Panc1 (cell line): ENCODE results near the gene GBP4.

Experiments used
- CTCF ChIP-seq: fragments of 450-650 bp; IDR thresholded peaks from 2 replicates; pipeline ENCODE4 v1.5.1; 2017; ENCODE audit warnings: mild to moderate bottlenecking
- POLR2AphosphoS5 ChIP-seq: IDR thresholded peaks from 2 replicates; pipeline ENCODE4 v1.6.1; 2012; ENCODE audit warnings: mild to moderate bottlenecking, low read depth, low read length, moderate library complexity
- REST ChIP-seq, 2 experiments: IDR thresholded peaks; 2 replicates each; pipeline ENCODE4 v1.6.1; 2011 to 2012; ENCODE audit warnings: low read depth in 2 of 2, control low read depth in 1 of 2, low read length in 1 of 2, mild to moderate bottlenecking in 1 of 2, moderate library complexity in 1 of 2; ENCODE audit not compliant: insufficient read depth in 1 of 2
- TCF7L2 ChIP-seq: IDR thresholded peaks from 2 replicates; pipeline ENCODE4 v1.6.1; 2011; ENCODE audit warnings: mild to moderate bottlenecking, low read depth, low read length, inconsistent platforms

GRCh38 chr1:89198081-89198480 is 661 bp downstream of the GBP4 start:
- TF ChIP-seq CTCF (no peak), REST (IDR thresholded peaks at IDR 0.05; ENCODE audit: insufficient read depth in 1 of 2, low read depth in 2 of 2, low read length in 1 of 2) (no peak), POLR2AphosphoS5 (no peak), TCF7L2 (no peak)
